GM18870 (cell line): ENCODE measurements around the gene C2orf92.

ENCODE experiments used
- ATAC-seq: cut with Tn5 transposase; IDR thresholded peaks from one replicate; pipeline ENCODE4 v1.9.1; 2021; ENCODE audit warnings: moderate library complexity; ENCODE audit not compliant: unreplicated experiment

C2orf92 gene

GRCh38 chr2:97712693-97713295, 43.3 kb downstream of the C2orf92 start:
- ATAC-seq: no peak

DNA sequence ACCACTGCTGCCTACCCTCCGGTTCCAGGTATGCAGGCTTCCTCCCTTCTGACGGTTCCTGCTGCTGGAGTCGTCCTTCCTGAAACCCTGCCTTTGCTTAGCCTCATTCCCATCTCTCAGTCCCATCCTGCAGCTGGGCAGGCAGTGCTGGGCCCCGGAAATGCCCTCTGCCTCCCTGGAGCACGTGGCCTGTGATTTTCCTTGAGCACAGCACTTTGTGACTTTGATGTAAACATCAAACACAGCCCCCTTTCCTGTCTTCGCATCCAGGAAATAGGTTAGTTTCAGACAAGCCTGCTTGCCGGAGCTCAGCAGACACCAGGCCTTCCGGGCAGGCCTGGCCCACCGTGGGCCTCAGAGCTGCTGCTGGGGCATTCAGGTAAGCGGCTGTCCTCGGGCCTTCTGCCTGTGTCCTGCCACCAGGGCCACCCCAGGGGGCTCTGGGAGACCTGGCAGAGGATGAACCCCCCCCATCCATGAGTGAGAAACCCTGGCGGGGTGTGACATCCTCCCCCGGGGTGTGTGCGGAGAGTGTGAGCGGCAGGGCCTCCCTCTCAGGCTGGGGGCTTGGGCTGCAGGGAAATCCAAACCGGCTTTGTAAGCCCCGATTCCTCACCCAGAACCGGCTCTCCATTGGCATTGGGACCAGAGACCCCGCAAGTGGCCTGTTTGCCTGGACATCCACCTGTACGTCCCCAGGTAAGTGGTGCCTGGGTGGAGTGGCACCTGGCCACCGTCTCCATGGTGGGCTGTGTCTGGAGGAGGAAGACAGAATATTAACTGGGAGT, 44.0 kb downstream of the C2orf92 start, which contains the start of gene ZAP70:
TSS of gene ZAP70 (plus strand) at position 281 of the 788 bp plus-strand sequence. CDS start 10,461 bp downstream, outside the sequence.
- ATAC-seq: no peak

- no peak for ATAC-seq
Observed at GRCh38 chr2:97714084-97714949, 44.8 kb downstream of the C2orf92 start.

DNA sequence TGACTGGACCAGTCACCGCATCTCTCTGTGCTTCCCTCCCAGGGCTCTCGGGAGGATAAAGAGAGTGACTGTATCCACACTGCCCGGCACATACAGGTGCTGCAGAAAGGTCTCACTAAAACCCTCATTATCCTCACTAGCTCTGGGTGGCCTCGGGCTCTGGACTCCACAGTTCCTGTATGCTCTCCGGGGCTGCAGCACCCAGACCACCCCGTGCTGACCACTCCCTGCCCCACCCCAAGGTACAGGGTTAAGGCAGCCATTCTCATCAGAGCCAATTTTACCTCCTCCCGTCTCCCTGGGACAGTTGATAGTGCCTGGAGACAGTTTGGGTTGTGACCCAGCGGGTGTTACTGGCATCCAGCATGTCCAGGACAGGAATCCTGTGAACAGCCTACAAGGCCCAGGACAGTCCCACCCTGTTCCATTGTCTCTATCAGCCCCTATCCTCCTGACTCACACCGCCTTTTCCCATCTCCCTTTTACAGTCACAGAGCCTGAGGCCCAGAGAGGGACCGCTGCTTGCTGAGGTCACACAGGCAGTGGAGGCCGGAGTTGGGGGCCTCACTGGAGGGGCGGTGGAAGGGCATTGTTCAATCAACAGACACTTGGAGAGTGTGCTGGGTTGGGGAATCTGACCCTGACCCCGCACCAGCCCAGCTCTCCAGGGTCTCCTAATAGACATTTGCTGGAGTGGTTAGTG, 45.6 kb downstream of the C2orf92 start:
- ATAC-seq: no peak

GRCh38 chr2:97715951-97716694, 46.6 kb downstream of the C2orf92 start:
- ATAC-seq: no peak

- ATAC-seq: no peak
Observed at GRCh38 chr2:97716695-97717612, 47.4 kb downstream of the C2orf92 start.

GRCh38 chr2:97717613-97717995, 48.1 kb downstream of the C2orf92 start:
- no peak for ATAC-seq

DNA sequence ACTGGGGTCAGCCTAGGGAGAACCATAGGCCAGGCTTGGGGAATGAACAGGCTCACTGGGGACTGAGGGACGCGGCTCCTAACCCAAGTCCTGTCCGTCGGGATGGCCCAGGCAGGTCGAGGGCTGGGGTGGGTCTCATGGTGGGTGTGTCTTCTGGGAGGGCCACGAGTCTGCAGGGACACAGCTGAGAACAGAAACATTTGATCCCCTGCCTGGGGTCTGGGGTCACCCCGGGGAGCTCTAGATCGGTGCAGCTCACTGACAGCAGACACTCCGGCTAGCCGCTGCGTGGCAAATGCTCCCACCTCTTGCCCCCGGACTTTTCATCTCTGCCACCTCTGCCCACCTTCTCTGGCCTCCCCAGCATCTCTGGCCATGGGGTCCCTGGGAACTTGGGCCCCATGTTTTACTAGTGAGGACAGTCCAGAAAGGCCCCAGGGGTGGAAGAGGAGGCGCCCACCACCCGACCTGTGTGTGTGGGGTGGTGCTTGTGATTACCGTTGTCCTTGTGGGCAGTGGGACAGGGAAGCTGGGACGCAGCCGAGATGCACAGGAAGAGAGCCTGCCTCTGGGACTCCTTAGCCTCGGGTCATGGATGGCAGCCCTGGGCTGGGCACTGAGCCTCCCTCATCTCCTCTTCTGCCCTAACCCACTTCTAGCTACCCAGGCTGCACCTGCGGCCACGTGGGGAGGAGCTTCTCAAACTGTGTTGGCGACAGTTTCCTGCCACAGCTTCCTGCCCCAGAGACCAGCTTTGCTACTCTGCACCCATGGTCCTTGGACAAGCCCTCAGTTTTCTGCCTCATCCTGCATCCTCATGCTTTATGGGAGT, 48.8 kb downstream of the C2orf92 start:
- no peak for ATAC-seq

GRCh38 chr2:97718942-97719341, 49.4 kb downstream of the C2orf92 start:
- ATAC-seq: no peak

- ATAC-seq: no peak
Observed at GRCh38 chr2:97719362-97720155, 50.0 kb downstream of the C2orf92 start.

- no peak for ATAC-seq
Observed at GRCh38 chr2:97720746-97721145, 51.2 kb downstream of the C2orf92 start.

DNA sequence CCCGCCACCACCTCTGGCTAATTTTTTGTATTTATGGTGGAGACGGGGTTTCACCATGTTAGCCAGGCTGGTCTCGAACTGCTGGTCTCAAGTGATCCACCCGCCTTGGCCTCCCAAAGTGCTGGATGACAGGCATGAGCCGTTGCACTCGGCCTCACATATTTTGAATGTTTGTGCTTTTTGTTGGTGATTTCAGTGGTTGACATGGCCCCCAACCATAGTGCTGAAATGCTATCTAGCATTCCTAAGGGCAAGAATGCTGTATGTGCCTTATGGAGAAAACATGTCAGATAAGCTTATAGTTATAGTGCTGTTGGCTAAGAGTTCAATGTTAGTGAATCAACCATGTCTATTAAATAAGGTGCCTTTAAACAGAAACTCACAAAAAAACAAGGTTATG, 52.7 kb downstream of the C2orf92 start:
- no peak for ATAC-seq

DNA sequence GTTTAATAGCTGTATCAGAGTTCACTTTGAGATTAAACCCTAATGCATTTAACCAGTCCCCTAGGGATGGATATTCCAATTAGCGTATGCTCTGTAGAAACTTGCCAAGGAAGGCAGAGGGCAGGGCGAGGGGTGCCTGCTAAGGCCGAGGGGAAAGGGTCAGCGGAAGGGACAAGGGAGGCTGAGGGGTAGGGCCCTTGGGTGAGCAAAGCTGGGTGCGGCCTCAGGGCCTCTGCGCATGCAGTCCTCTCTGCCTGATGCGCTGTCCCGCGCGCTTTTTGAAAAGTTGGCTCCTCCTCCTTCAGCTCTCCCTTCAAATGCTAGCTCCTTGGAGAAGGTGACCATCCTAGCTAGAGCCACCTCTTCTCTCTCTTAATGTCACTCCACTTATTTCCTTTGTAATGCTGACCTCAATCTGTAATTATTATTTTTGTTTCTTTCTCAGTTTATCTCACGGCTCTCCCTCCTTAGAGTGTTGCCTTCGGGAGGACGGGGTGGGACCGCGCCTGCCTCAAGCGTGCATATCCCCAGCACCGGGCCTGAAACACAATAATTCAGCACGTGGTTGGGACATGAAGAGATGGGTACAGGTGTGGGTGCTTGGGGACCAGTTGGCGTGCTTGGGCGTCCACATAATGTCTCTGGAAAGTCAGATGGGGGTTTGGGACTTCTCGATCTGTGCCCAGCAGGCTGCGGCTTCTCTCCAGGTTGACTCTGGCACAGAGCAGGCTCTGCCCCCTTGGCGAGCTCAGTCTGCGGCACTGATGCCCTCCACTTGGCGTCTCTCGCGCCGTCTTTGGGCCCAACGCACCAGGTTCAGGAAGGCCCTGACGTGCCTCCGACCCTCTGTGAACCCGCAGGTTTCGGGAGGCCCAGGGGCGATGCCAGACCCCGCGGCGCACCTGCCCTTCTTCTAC, 53.9 kb downstream of the C2orf92 start:
- ATAC-seq: no peak

GRCh38 chr2:97724073-97724410, 54.5 kb downstream of the C2orf92 start:
- no peak for ATAC-seq

DNA sequence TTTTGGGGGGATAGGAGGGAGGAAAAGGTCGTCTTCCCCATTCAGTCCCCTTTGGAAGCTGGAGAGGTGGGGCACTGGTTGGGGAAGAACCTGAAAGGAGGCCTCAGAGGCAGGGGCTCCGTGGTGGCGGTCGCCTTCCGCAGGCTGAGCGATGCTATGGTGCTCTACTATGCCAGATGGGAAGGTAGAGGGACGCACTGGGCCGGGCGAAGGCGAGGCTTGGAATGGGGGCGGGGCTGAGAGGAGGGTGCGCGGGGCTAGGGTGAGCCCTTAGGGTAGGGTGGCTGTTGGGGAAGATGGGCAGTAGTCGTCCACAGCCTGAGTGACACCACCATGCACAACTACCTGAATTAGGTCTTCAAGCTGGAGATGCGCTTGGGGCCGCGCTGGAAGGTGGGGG, 55.0 kb downstream of the C2orf92 start:
- ATAC-seq: no peak

DNA sequence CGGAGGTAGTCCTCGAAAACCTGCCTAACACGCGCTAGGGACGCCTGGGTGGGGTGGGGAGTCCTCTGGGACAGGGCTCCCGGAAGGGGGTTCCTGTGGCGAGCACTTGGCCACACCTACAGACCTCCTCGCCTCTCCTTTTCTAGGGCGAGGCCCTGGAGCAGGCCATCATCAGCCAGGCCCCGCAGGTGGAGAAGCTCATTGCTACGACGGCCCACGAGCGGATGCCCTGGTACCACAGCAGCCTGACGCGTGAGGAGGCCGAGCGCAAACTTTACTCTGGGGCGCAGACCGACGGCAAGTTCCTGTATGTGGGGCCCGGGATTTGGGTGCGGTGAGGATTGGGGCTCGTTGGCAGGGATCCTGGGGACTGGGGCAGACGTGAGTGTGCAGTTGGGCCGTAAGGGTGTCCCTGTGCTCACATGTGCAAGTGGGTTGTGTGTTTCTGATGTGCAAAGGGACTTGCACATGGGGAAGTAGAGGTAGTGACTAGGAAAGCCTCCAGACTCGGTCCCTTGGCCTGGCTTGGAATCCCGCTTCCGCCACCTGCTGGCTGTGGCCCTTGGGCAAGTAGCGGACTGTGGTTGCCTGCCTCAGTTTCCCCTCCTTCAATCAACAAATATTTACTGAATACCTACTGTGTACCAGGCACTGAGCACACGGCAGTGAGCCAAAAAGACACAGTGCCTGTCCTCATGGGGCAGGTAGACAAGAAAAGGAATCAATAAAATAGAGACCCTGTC, 55.6 kb downstream of the C2orf92 start:
- ATAC-seq: no peak
